Adrenal gland (tissue), 5 donors: ENCODE data around the gene DPEP2.

Experiments
- POLR2A ChIP-seq, 2 donors: fragments of 450-650 bp; IDR thresholded peaks; one replicate each; pipeline ENCODE4 v1.6.1; 2017; ENCODE audit warnings: antibody characterized with exemption in 2 of 2, mild to moderate bottlenecking in 2 of 2, moderate library complexity in 1 of 2
- TF ChIP-seq, protein P1 (sequence below), 6 experiments: fragments of 450-650 bp in 4 of 6; fragments of 200-600 bp in 2 of 6; sonication (generic) in 1 of 6; IDR thresholded peaks; 1 replicate in 5 of 6; 2 replicates in 1 of 6; pipeline versions ENCODE4 v1.5.1 to v1.8.0; 2016 to 2021; ENCODE audit warnings: antibody characterized with exemption in 6 of 6, mild to moderate bottlenecking in 2 of 6, moderate library complexity in 1 of 6
- donor health status: DM: no; HTN: no; CAD: no.

GRCh38 chr16:67993207-67994039, 5.9 kb downstream of the DPEP2 start:
- TF ChIP-seq, protein P1, sequence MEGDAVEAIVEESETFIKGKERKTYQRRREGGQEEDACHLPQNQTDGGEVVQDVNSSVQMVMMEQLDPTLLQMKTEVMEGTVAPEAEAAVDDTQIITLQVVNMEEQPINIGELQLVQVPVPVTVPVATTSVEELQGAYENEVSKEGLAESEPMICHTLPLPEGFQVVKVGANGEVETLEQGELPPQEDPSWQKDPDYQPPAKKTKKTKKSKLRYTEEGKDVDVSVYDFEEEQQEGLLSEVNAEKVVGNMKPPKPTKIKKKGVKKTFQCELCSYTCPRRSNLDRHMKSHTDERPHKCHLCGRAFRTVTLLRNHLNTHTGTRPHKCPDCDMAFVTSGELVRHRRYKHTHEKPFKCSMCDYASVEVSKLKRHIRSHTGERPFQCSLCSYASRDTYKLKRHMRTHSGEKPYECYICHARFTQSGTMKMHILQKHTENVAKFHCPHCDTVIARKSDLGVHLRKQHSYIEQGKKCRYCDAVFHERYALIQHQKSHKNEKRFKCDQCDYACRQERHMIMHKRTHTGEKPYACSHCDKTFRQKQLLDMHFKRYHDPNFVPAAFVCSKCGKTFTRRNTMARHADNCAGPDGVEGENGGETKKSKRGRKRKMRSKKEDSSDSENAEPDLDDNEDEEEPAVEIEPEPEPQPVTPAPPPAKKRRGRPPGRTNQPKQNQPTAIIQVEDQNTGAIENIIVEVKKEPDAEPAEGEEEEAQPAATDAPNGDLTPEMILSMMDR (IDR thresholded peaks at IDR 0.05): peak; percentile 86 to 99 (median 97)
- no peak for TF ChIP-seq POLR2A (IDR thresholded peaks at IDR 0.05)
